ENCODE data around the gene CTAG1B. TPM values are rescaled to one million over a fixed set of nuclear protein-coding genes. Genes with fewer than 3 reads are reported as not detected.

Gene CTAG1B
- total and polyA plus RNA-seq, 2 donors (not counting 3 experiments of a cell fraction or from before 2014, with no cell fraction given): not detected

- POLR2A ChIA-PET: no interaction called here
- Histone ChIP-seq H3K9ac (replicated peaks; ENCODE audit: extremely low read depth, insufficient read depth, low read length) (no peak overlapping the region), H3K4me3 (replicated peaks in 1 of 3; ENCODE audit: insufficient read depth in 1 of 3, low read depth in 1 of 3, low read length in 3 of 3) (no peak overlapping the region), H3K9me1 (replicated peaks; ENCODE audit: control insufficient read depth, extremely low read depth, insufficient read depth, low read length) (no peaks in the 10 kb centered on the region), H3K36me3 (ENCODE audit: control insufficient read depth in 2 of 2, extremely low read depth in 1 of 2, insufficient read depth in 2 of 2, low read length in 2 of 2) (no peaks in the 10 kb centered on the region), H2AFZ (ENCODE audit: low read depth, low read length) (no peak overlapping the region), H3K79me2 (ENCODE audit: control insufficient read depth, insufficient read depth, low read length) (no peaks in the 10 kb centered on the region), H3K4me1 (ENCODE audit: control insufficient read depth, extremely low read depth, insufficient read depth, low read length) (peaks cover 5% of the 10 kb centered on the region), H3K27ac (ENCODE audit: insufficient read depth, low read depth, low read length) (no peak overlapping the region), H3K9me3 (replicated peaks; ENCODE audit: control insufficient read depth, insufficient read depth, low read length) (no peaks in the 10 kb centered on the region), H3K27me3 (ENCODE audit: control insufficient read depth in 2 of 2, insufficient read depth in 2 of 2, low read length in 2 of 2) (no peaks in the 10 kb centered on the region), H3K4me2 (ENCODE audit: insufficient read depth, low read length) (no peak overlapping the region), H4K20me1 (replicated peaks; ENCODE audit: control insufficient read depth, extremely low read depth, insufficient read depth, low read length) (no peaks in the 10 kb centered on the region)
- BruUV-seq (replicated peaks): no TSS peak
- TF ChIP-seq GATA2 (IDR thresholded peaks at IDR 0.05; ENCODE audit: insufficient read depth, insufficient read length, low read depth, low read length): no peak
- no peak for TF ChIP-seq MYC (IDR thresholded peaks at IDR 0.05; ENCODE audit: low read depth, low read length)
- TF ChIP-seq POLR2AphosphoS5 (IDR thresholded peaks at IDR 0.05; ENCODE audit: insufficient read depth, low read depth, low read length): no peak
- no peak for TF ChIP-seq EZH2 (IDR thresholded peaks at IDR 0.05; ENCODE audit: borderline replicate concordance, low read depth, low read length, severe bottlenecking)
- TF ChIP-seq CTCF (IDR thresholded peaks at IDR 0.05; ENCODE audit: extremely low read depth in 1 of 2, insufficient read depth in 1 of 2, low read depth in 1 of 2, low read length in 2 of 2): no peak
- no peak for TF ChIP-seq FOS (IDR thresholded peaks at IDR 0.05; ENCODE audit: borderline replicate concordance, insufficient read depth, low read length)
- no peak for TF ChIP-seq POLR2A (IDR thresholded peaks at IDR 0.05; ENCODE audit: low read depth, low read length)
- TF ChIP-seq JUN (IDR thresholded peaks at IDR 0.05; ENCODE audit: borderline replicate concordance, insufficient read depth, insufficient read length, low read depth): no peak
- TF ChIP-seq, protein P1, sequence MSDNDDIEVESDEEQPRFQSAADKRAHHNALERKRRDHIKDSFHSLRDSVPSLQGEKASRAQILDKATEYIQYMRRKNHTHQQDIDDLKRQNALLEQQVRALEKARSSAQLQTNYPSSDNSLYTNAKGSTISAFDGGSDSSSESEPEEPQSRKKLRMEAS (IDR thresholded peaks at IDR 0.05; ENCODE audit: insufficient read depth, insufficient read length): no peak
- dilution Hi-C loops (cut with MboI; ENCODE audit: extremely low pct_ligation_motif_present, low sequenced_read_pairs) (no loop called here), intact Hi-C loops (cut with micrococcal nuclease) (no loop called here)
- no peak for DNase-seq (ENCODE audit: low read depth, low spot score)
- no peak for FAIRE-seq
- CTCF ChIA-PET: no interaction called here
Measured at GRCh38 chrX:154653048-154653401, 33.9 kb upstream of the CTAG1B start.
